GM23248 (cell line): ENCODE data around the gene TRIM25. TPM values are rescaled to one million over a fixed set of nuclear protein-coding genes. Genes with fewer than 3 reads are reported as not detected.

Experiments
- DNase-seq: peaks from one replicate; pipeline ENCODE4 v3.0.0-alpha.2; 2015
- H2AFZ ChIP-seq: fragments of 200-600 bp; sonication (generic); 2 replicates; pipeline ENCODE4 v1.6.1; 2016; ENCODE audit warnings: antibody characterized with exemption
- H3F3A ChIP-seq: fragments of 200-600 bp; sonication (generic); 2 replicates; pipeline ENCODE4 v1.6.1; 2016; ENCODE audit warnings: mild to moderate bottlenecking, antibody characterized with exemption, mixed run types; ENCODE audit not compliant: insufficient read depth
- H3K27ac ChIP-seq: fragments of 200-600 bp; sonication (generic); 2 replicates; pipeline ENCODE4 v1.5.1; 2016; ENCODE audit warnings: mild to moderate bottlenecking
- H3K27me3 ChIP-seq: fragments of 200-600 bp; sonication (generic); replicated peaks from 2 replicates; pipeline ENCODE4 v1.6.1; 2016; ENCODE audit warnings: mild to moderate bottlenecking; ENCODE audit not compliant: insufficient read depth
- H3K36me3 ChIP-seq: fragments of 200-600 bp; sonication (generic); 2 replicates; pipeline ENCODE4 v1.6.1; 2016; ENCODE audit warnings: low read depth, mild to moderate bottlenecking
- H3K4me1 ChIP-seq: fragments of 200-600 bp; sonication (generic); 2 replicates; pipeline ENCODE4 v1.6.1; 2016; ENCODE audit warnings: mild to moderate bottlenecking; ENCODE audit not compliant: insufficient read depth
- H3K4me2 ChIP-seq: fragments of 200-600 bp; sonication (generic); one replicate; pipeline ENCODE4 v1.6.1; 2016; ENCODE audit warnings: mild to moderate bottlenecking; ENCODE audit not compliant: unreplicated experiment
- H3K4me3 ChIP-seq: fragments of 200-600 bp; sonication (generic); 2 replicates; pipeline ENCODE4 v1.5.1; 2016; ENCODE audit warnings: mild to moderate bottlenecking
- H3K79me2 ChIP-seq: fragments of 200-600 bp; sonication (generic); 2 replicates; pipeline ENCODE4 v1.6.1; 2016; ENCODE audit warnings: mild to moderate bottlenecking; ENCODE audit not compliant: insufficient read depth
- H3K9ac ChIP-seq: fragments of 200-600 bp; sonication (generic); 2 replicates; pipeline ENCODE4 v1.6.1; 2016; ENCODE audit warnings: mild to moderate bottlenecking
- H3K9me2 ChIP-seq: fragments of 200-600 bp; sonication (generic); 2 replicates; pipeline ENCODE4 v1.6.1; 2016; ENCODE audit warnings: mixed run types, mild to moderate bottlenecking, moderate library complexity; ENCODE audit not compliant: insufficient read depth
- H3K9me3 ChIP-seq: fragments of 200-600 bp; sonication (generic); one replicate; pipeline ENCODE4 v1.6.1; 2017; ENCODE audit warnings: low read depth
- H4K20me1 ChIP-seq: fragments of 200-600 bp; sonication (generic); 2 replicates; pipeline ENCODE4 v1.6.0; 2016; ENCODE audit not compliant: insufficient read depth
- EZH2 ChIP-seq: fragments of 200-600 bp; sonication (generic); IDR thresholded peaks from 2 replicates; pipeline ENCODE4 v1.6.1; 2018; ENCODE audit warnings: antibody characterized with exemption, mild to moderate bottlenecking; ENCODE audit not compliant: insufficient read depth, poor library complexity, severe bottlenecking
- EZH2phosphoT487 ChIP-seq: fragments of 200-600 bp; sonication (generic); IDR thresholded peaks from 2 replicates; pipeline ENCODE4 v1.6.1; 2018; ENCODE audit warnings: antibody characterized with exemption, moderate library complexity, mild to moderate bottlenecking, low read depth; ENCODE audit not compliant: insufficient read depth
- WGBS, 2 experiments: methylation state at CpG; one replicate each; pipeline ENCODE4 v1.1.6; 2015 to 2017; ENCODE audit warnings: low lambda C conversion rate in 2 of 2, low coverage in 1 of 2; ENCODE audit errors: missing lambda C conversion rate in 2 of 2; 5-methylcytosine and 5-hydroxymethylcytosine counted together
- in situ Hi-C: fragments of 300-500 bp; cut with MboI; formaldehyde crosslinking; loops from 2 replicates; pipeline ENCODE4 v1.15.0; 2020
- microRNA counts: library from miRNA; unstranded; fragments of <30 nt; microRNA quantifications from one replicate; lab custom pipeline; 2016
- polyA plus RNA-seq: library from polyadenylated mRNA; unstranded; fragments of >200 nt; fragmentation: Nextera tagmentation; extraction: Ambion mirVana; gene quantifications from 2 replicates; pipeline ENCODE4 v1.2.1, GENCODE V29; 2016
- small RNA-seq: library from RNA; depleted of rRNA; stranded (forward); fragments of <200 nt; gene quantifications from one replicate; pipeline ENCODE3, GENCODE V24; 2014; ENCODE audit warnings: low read depth, low replicate concordance
- total RNA-seq: library from RNA; depleted of rRNA; stranded (reverse); fragments of >200 nt; shearing (Covaris generic); gene quantifications from 2 replicates; pipeline ENCODE4 v1.2.3, GENCODE V29; 2014; rRNA removed

Gene TRIM25
- total and polyA plus RNA-seq, 2 experiments from 2014 or later, result 22.2 to 27.3 TPM

GRCh38 chr17:56842577-56842976 is 71.3 kb downstream of the TRIM25 start:
- H4K20me1 ChIP-seq, result no peaks in the 10 kb centered on the region
- H3K27me3 ChIP-seq, result no peaks in the 10 kb centered on the region
- no peaks in the 10 kb centered on the region for H3K79me2 ChIP-seq
- H3K36me3 ChIP-seq, result peaks cover 4% of the 10 kb centered on the region; the same call in 1 of the 2 replicates
- no peak overlapping the region for H2AFZ ChIP-seq
- H3K9ac ChIP-seq, result no peak overlapping the region
- DNase-seq, result no peak
- WGBS, 2 experiments, result 82 to 83% methylated on average over 2 of the region's 2 CpGs
- H3K27ac ChIP-seq, result no peak overlapping the region
- peaks cover 3% of the 10 kb centered on the region; the same call in 1 of the 2 replicates for H3F3A ChIP-seq
- H3K4me3 ChIP-seq, result no peak overlapping the region
- H3K4me1 ChIP-seq, result no peaks in the 10 kb centered on the region
- no peaks in the 10 kb centered on the region for H3K9me3 ChIP-seq
- H3K9me2 ChIP-seq, result no peaks in the 10 kb centered on the region
- no peak overlapping the region for H3K4me2 ChIP-seq
- in situ Hi-C loops, result no loop called here
- TF ChIP-seq EZH2, result no peak
- TF ChIP-seq EZH2phosphoT487, result no peak

DNA sequence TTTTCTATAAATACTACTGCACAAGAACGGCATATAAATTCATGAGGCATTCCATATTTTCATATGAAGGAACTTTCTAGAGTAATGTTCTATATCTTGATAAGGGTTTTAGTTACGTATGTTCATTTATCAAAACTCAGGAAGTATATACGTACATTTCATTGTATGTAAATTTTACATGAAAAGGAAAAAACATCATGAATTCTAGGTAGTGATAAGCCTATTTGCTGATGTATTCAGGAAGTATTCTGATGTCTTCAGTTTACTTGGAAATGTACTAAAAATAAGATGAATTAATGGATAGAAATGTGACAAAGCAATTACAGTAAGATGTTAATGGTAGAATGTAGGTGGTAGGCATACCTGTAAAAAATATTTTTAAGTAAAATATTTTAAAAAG is 75.2 kb downstream of the TRIM25 start:
- H3K9ac ChIP-seq, result no peak overlapping the region
- H3K4me2 ChIP-seq, result no peak overlapping the region
- no peaks in the 10 kb centered on the region for H3K27me3 ChIP-seq
- 97% methylated on average over 3 of the region's 3 CpGs for WGBS, 2 experiments
- no peak overlapping the region for H2AFZ ChIP-seq
- H3K79me2 ChIP-seq, result no peaks in the 10 kb centered on the region
- TF ChIP-seq EZH2phosphoT487, result no peak
- TF ChIP-seq EZH2, result no peak
- 0 out of 2 replicates have a peak, but pooled peaks cover 4% of the 10 kb centered on the region for H3K36me3 ChIP-seq
- H3K4me1 ChIP-seq, result no peaks in the 10 kb centered on the region
- no peaks in the 10 kb centered on the region for H4K20me1 ChIP-seq
- no peaks in the 10 kb centered on the region for H3K9me2 ChIP-seq
- H3K9me3 ChIP-seq, result no peaks in the 10 kb centered on the region
- H3F3A ChIP-seq, result peaks cover 3% of the 10 kb centered on the region; the same call in 1 of the 2 replicates
- in situ Hi-C loops, result no loop called here
- H3K27ac ChIP-seq, result no peak overlapping the region
- DNase-seq, result no peak
- no peak overlapping the region for H3K4me3 ChIP-seq

MicroRNA genes within 50 kb of the gene (microRNA counts, 767-probe panel; counts per million panel counts)
- 447 counts per million, percentile 86 among the panel's probes with 10 or more counts for microRNA hsa-miR-3614-5p (lab: Ali Mortazavi, UCI)

Small RNA genes within 50 kb of the gene (small RNA-seq; reads per million reads assigned to genes)
- not detected for gene AC015912.2
- gene RNU6-1158P, result not detected

Other genes starting within 250 kb of the TRIM25 start
- 1.3 TPM in 1 of 2 replicates, not detected in the other for gene C17orf67, start 80.1 kb downstream of the TRIM25 start, total RNA-seq
- gene C17orf67, start 80.1 kb downstream of the TRIM25 start, polyA plus RNA-seq, result 1.2 TPM in 2 replicates
- gene DGKE, start 79.9 kb downstream of the TRIM25 start, total RNA-seq, result 1.9 and 4.8 TPM in 2 replicates
- 2.8 and 3.2 TPM in 2 replicates for gene DGKE, start 79.9 kb downstream of the TRIM25 start, polyA plus RNA-seq
- 10.7 and 10.9 TPM in 2 replicates for gene COIL, start 47.0 kb upstream of the TRIM25 start, total RNA-seq
- gene COIL, start 47.0 kb upstream of the TRIM25 start, polyA plus RNA-seq, result 9.5 and 10.5 TPM in 2 replicates
- gene SCPEP1, start 64.1 kb upstream of the TRIM25 start, total RNA-seq, result 31.0 and 36.0 TPM in 2 replicates
- 40.7 and 42.0 TPM in 2 replicates for gene SCPEP1, start 64.1 kb upstream of the TRIM25 start, polyA plus RNA-seq
- gene AKAP1, start 171.2 kb upstream of the TRIM25 start, total RNA-seq, result 9.5 and 10.7 TPM in 2 replicates
- 7.3 and 8.6 TPM in 2 replicates for gene AKAP1, start 171.2 kb upstream of the TRIM25 start, polyA plus RNA-seq